ENCODE data around the gene CD84.

- TF ChIP-seq SUZ12 (IDR thresholded peaks at IDR 0.05) = no peak
- no peak for TF ChIP-seq BHLHE40 (IDR thresholded peaks at IDR 0.05; ENCODE audit: borderline replicate concordance)
- TF ChIP-seq ZNF384 (IDR thresholded peaks at IDR 0.05) = no peak
- TF ChIP-seq, protein P1, sequence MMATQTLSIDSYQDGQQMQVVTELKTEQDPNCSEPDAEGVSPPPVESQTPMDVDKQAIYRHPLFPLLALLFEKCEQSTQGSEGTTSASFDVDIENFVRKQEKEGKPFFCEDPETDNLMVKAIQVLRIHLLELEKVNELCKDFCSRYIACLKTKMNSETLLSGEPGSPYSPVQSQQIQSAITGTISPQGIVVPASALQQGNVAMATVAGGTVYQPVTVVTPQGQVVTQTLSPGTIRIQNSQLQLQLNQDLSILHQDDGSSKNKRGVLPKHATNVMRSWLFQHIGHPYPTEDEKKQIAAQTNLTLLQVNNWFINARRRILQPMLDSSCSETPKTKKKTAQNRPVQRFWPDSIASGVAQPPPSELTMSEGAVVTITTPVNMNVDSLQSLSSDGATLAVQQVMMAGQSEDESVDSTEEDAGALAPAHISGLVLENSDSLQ (IDR thresholded peaks at IDR 0.05) = no peak
- no peak for TF ChIP-seq SP1 (IDR thresholded peaks at IDR 0.05)
These were observed 26.9 kb downstream of the CD84 start for GRCh38 chr1:160552425-160552824.
